ENCODE results near the gene SMYD2. TPM values are rescaled to one million over a fixed set of nuclear protein-coding genes. Genes with fewer than 3 reads are reported as not detected.

SMYD2 gene
- polyA plus RNA-seq, 1 donor from 2014 or later, result 36.9 TPM

- Histone ChIP-seq H3K27me3 (ENCODE audit: insufficient read depth, low read depth, low read length) (no peaks in the 10 kb centered on the region), H3K36me3 (ENCODE audit: insufficient read depth, low read length) (no peaks in the 10 kb centered on the region), H3K27ac (ENCODE audit: low read length) (no peak overlapping the region), H3K9ac (ENCODE audit: low read length) (no peak overlapping the region), H4K20me1 (ENCODE audit: insufficient read depth) (no peaks in the 10 kb centered on the region), H3K9me2 (ENCODE audit: insufficient read depth, low read length) (no peaks in the 10 kb centered on the region), H3K9me3 (ENCODE audit: low read length) (no peaks in the 10 kb centered on the region), H2AFZ (ENCODE audit: low read depth, low read length) (no peak overlapping the region), H3F3A (ENCODE audit: insufficient read depth, low read length, poor library complexity, severe bottlenecking) (no peaks in the 10 kb centered on the region), H3K79me2 (replicated peaks; ENCODE audit: insufficient read depth, low read length) (no peaks in the 10 kb centered on the region), H3K4me2 (ENCODE audit: low read length) (no peak overlapping the region), H3K4me3 (ENCODE audit: low read length) (no peak overlapping the region)
- no peak for TF ChIP-seq EP300 (conservative IDR thresholded peaks at IDR 0.05; ENCODE audit: poor library complexity, severe bottlenecking)
- no peak for TF ChIP-seq CTCF (IDR thresholded peaks at IDR 0.05; ENCODE audit: poor library complexity, severe bottlenecking)
- TF ChIP-seq EZH2 (IDR thresholded peaks at IDR 0.05; ENCODE audit: borderline replicate concordance, insufficient read depth, low read length, poor library complexity, severe bottlenecking), result no peak
- TF ChIP-seq REST (IDR thresholded peaks at IDR 0.05; ENCODE audit: borderline replicate concordance), result no peak
- no peak for TF ChIP-seq TAF1 (IDR thresholded peaks at IDR 0.05; ENCODE audit: low read depth)
- no peak for TF ChIP-seq RAD21 (conservative IDR thresholded peaks at IDR 0.05)
- no peak for TF ChIP-seq SMC3 (conservative IDR thresholded peaks at IDR 0.05; ENCODE audit: poor library complexity)
- no peak for TF ChIP-seq MXI1 (conservative IDR thresholded peaks at IDR 0.05; ENCODE audit: poor library complexity, severe bottlenecking)
- no peak for TF ChIP-seq POLR2AphosphoS5 (IDR thresholded peaks at IDR 0.05)
These were observed 63.9 kb downstream of the SMYD2 start for GRCh38 chr1:214344897-214345296.

- H3K27ac ChIP-seq (ENCODE audit: low read length), result no peak overlapping the region
- no peak overlapping the region for H3K9ac ChIP-seq (ENCODE audit: low read length)
- no peak overlapping the region for H3K4me3 ChIP-seq (ENCODE audit: low read length)
- TF ChIP-seq SMC3 (conservative IDR thresholded peaks at IDR 0.05; ENCODE audit: poor library complexity) (no peak), REST (IDR thresholded peaks at IDR 0.05; ENCODE audit: borderline replicate concordance) (no peak), MXI1 (conservative IDR thresholded peaks at IDR 0.05; ENCODE audit: poor library complexity, severe bottlenecking) (no peak), EP300 (conservative IDR thresholded peaks at IDR 0.05; ENCODE audit: poor library complexity, severe bottlenecking) (no peak), TAF1 (IDR thresholded peaks at IDR 0.05; ENCODE audit: low read depth) (no peak), EZH2 (IDR thresholded peaks at IDR 0.05; ENCODE audit: borderline replicate concordance, insufficient read depth, low read length, poor library complexity, severe bottlenecking) (no peak), RAD21 (conservative IDR thresholded peaks at IDR 0.05) (no peak), CTCF (IDR thresholded peaks at IDR 0.05; ENCODE audit: poor library complexity, severe bottlenecking) (no peak), POLR2AphosphoS5 (IDR thresholded peaks at IDR 0.05) (no peak)
- H3K9me2 ChIP-seq (ENCODE audit: insufficient read depth, low read length), result no peaks in the 10 kb centered on the region
- H4K20me1 ChIP-seq (ENCODE audit: insufficient read depth), result no peaks in the 10 kb centered on the region
- no peak overlapping the region for H3K4me2 ChIP-seq (ENCODE audit: low read length)
- no peak overlapping the region for H2AFZ ChIP-seq (ENCODE audit: low read depth, low read length)
- no peaks in the 10 kb centered on the region for H3K27me3 ChIP-seq (ENCODE audit: insufficient read depth, low read depth, low read length)
- no peaks in the 10 kb centered on the region for H3K79me2 ChIP-seq (replicated peaks; ENCODE audit: insufficient read depth, low read length)
- H3K36me3 ChIP-seq (ENCODE audit: insufficient read depth, low read length), result no peaks in the 10 kb centered on the region
- no peaks in the 10 kb centered on the region for H3K9me3 ChIP-seq (ENCODE audit: low read length)
- no peaks in the 10 kb centered on the region for H3F3A ChIP-seq (ENCODE audit: insufficient read depth, low read length, poor library complexity, severe bottlenecking)
These were observed 68.0 kb downstream of the SMYD2 start for GRCh38 chr1:214349008-214349407.

Measured in neural cell (in vitro differentiated cells).